Measurements from ENCODE around the gene KCNH8.

Gene KCNH8

DNA sequence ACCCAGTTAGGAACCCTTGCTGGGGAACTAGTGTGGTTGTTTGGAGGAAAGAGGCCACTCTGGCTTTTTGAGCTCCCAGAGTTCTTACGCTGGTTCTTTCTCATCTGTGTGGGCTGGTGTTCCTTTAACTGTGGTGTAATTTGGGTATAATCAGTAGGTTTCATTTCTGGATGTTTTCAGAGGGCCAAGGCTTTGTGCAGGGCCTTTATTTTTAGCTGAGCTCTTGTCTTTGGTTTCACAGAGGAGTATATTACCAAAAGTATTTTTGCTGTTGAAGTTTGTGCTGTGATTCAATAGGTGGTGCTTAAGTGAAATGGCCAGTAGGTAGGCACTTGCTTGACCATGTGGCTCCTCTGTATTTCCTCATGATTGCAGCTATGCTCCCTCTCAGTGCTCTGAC lies 357.9 kb downstream of the KCNH8 start:
- no peak for DNase-seq

- DNase-seq = no peak
Measured at GRCh38 chr3:19522305-19522704, 374.0 kb downstream of the KCNH8 start.

DNA sequence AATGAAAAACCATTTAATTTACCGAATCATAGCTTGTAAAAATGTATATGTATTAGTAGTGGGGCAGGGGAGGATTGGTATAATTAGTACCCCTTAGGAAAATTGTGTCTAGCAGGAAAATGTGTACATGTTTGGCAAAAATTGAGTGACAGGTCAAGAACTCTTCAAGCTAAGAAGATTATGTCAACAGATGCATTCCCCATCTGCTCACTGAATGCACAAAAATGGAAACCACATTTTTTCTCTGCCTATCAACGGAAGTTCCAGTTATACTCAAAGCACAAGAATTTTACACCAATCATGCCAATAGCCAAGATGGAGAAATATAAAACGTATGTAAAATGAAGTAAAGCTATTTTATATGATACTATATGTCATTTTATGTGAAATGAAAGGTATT lies 377.8 kb downstream of the KCNH8 start:
- no peak for DNase-seq

DNA sequence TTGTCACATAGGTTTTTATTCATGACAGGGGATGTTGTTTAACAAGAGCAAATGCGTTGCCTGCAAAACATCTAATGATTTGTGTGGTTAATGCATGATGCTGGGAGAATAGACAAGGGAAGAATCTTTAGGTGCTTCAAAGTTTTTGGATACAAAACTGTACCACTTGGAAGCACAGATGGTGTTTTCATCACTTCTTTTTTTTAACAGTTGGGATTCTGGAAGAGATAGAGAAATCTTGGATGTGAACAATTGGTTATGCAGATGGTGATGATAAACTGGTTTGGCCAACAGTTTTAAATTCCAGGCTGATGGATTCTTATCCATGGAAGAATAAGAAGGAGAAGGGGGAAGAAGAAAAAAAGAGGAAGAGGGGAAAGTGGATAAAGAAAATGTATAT lies 379.4 kb downstream of the KCNH8 start:
- no peak for DNase-seq

DNA sequence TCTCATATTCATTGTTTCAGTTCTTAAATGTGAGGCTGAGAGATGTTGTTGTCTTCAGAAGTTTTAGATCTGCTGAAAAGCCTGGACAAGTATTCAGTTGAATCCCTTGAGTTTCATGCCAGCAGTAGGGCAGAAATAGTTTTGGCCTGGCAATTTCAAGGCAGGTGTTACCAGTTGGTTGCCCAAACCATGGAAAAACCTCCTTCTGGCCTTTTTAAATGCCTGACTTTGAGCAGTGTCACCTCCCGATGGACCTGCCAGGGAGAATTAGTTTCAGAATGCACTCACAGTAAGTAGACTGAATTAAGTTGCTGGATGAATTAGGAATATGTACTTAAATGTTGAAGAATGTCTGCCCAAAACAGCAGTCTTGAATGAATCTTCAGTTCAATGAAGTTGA lies 383.1 kb downstream of the KCNH8 start:
- no peak for DNase-seq

GRCh38 chr3:19539518-19540392 lies 391.4 kb downstream of the KCNH8 start:
- DNase-seq = no peak

- DNase-seq = no peak
Measured at GRCh38 chr3:19540464-19540863, 392.2 kb downstream of the KCNH8 start.

GRCh38 chr3:19541284-19541683 lies 393.0 kb downstream of the KCNH8 start:
- no peak for DNase-seq

DNA sequence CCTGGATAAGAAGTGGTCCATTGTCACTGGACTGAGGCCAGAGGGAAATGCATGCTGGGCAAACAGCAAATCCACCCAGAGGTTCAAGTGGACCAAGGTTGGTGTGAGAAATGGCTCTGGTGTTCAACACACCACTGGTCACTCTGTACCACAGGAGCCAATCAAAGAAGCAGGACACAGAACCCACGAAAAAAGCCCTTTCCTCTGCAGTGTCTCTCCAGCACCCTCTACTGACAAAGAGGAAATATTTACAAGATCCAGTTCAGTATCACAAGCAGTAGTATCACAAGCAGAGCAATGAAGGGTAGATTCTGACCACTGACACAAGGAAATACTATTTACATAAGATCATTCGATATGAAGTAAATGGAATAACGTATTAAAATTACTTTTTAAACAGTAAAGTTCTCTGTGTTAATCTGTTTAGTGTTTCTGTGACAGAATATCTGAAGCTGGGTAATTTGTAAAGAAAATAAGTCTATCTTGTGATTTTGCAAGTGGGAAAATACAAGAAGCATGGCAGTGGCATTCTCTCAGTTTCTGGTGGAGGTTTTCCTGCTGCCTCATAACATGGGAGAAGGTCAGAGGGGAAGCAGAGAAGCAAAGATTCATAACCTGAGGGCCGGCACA lies 395.0 kb downstream of the KCNH8 start:
- DNase-seq = no peak

- no peak for DNase-seq
Measured at GRCh38 chr3:19547665-19548464, 399.6 kb downstream of the KCNH8 start.

GRCh38 chr3:19559724-19560442 lies 411.6 kb downstream of the KCNH8 start:
- DNase-seq = no peak

DNA sequence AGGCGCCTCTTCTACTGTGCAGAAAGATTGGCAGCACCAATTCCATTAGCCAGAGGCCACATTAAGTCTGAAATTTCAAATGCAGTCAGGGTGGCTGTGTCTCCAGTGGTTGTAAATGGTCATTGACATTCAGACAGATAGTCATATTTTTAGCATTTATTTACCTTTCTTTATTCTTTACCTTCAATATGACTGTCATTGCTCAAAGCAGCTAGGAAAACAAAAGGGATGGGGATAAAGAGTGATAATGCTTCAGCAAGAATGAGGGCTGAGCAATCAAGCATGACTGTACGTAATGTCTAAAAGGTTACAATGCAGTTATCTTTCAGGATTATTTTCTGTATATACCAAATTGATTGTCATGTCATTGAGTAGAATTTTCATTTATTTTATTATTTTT lies 425.3 kb downstream of the KCNH8 start:
- DNase-seq = no peak

DNA sequence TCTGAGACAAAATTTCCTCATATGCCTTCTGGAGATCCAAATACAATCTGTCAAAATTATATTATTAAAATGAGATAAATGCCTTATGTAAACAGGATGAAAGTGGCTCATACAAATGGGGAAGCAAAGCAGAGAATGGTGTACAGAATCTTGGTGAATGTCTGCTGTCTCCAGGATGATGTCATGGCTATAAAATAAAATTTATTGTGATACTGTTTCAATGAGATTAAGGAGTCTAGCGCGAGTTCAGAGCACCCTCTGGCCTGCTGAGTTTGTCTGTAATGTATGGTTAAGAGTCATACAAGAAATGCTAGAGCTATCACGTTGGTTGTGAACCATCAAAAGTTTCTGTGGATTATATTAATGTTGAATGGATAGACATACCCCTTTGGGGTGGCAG lies 426.0 kb downstream of the KCNH8 start:
- DNase-seq = no peak

DNA sequence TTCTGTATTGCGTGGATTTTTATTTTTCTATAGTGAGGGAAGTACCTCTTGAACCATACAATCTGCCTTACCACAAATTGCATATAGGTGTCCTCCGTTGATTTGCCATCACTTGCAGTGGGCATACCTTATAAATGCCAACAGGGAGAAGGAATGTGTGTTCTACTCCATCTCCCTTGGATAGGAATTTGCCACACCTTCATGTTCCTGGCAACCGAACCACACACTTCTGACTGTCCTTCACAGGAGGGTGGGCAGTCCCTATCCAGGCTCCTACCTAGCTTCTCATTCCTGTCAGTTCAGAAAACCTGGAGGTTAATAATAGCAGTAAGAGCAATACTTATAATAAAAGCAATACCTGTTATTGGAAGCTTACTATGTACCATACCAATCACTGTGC lies 428.0 kb downstream of the KCNH8 start:
- no peak for DNase-seq

All from CD4-positive, alpha-beta T cell treated with Interleukin-12 subunit alpha and Interleukin-12 subunit beta, for 1 hour (primary cell).